ENCODE data around the gene IQCF6. TPM values are rescaled to one million over a fixed set of nuclear protein-coding genes. Genes with fewer than 3 reads are reported as not detected.

IQCF6 gene
- polyA plus RNA-seq, 1 donor (not counting 4 experiments of a cell fraction or from before 2014, with no cell fraction given) = not detected

GRCh38 chr3:51733859-51734571 lies 45.0 kb downstream of the IQCF6 start:
- no peaks in the 10 kb centered on the region for H4K20me1 ChIP-seq (ENCODE audit: control insufficient read depth, extremely low read depth, insufficient read depth, low read length)
- no peak overlapping the region for H3K27ac ChIP-seq (ENCODE audit: control insufficient read depth, insufficient read depth, low read length)
- H3K9ac ChIP-seq (ENCODE audit: control insufficient read depth, extremely low read depth, insufficient read depth, low read length) = no peak overlapping the region
- no peaks in the 10 kb centered on the region for H3K36me3 ChIP-seq (ENCODE audit: control insufficient read depth in 2 of 2, extremely low read depth in 1 of 2, insufficient read depth in 2 of 2, low read length in 2 of 2)
- no peaks in the 10 kb centered on the region for H3K79me2 ChIP-seq (ENCODE audit: control insufficient read depth, insufficient read depth, low read length)
- DNase-seq (ENCODE audit: low read depth, low spot score) (no peak), FAIRE-seq (no peak)
- H3K9me1 ChIP-seq (ENCODE audit: control insufficient read depth, extremely low read depth, insufficient read depth, low read length) = no peaks in the 10 kb centered on the region
- no peak overlapping the region for H3K4me3 ChIP-seq (ENCODE audit: control insufficient read depth in 2 of 3, extremely low read depth in 1 of 3, insufficient read depth in 2 of 3, low read depth in 1 of 3, low read length in 3 of 3)
- TF ChIP-seq EZH2 (IDR thresholded peaks at IDR 0.05; ENCODE audit: low read length) = no peak
- no peak for TF ChIP-seq CTCF (optimal IDR thresholded peaks at IDR 0.05 in 1 of 3, IDR thresholded peaks at IDR 0.05 in 1 of 3, conservative IDR thresholded peaks at IDR 0.05 in 1 of 3; ENCODE audit: extremely low read depth in 1 of 3, insufficient read depth in 2 of 3, low read length in 3 of 3)
- H3K4me1 ChIP-seq (ENCODE audit: control insufficient read depth, extremely low read depth, insufficient read depth, low read length) = peaks cover 16% of the 10 kb centered on the region
- no peak overlapping the region for H3K4me2 ChIP-seq (ENCODE audit: control insufficient read depth, extremely low read depth, insufficient read depth, low read depth, low read length)
- no peaks in the 10 kb centered on the region for H3K9me3 ChIP-seq (ENCODE audit: control insufficient read depth, low read depth, low read length)
- no peak overlapping the region for H2AFZ ChIP-seq (ENCODE audit: control insufficient read depth, low read length)
- no peaks in the 10 kb centered on the region for H3K27me3 ChIP-seq (ENCODE audit: control insufficient read depth, extremely low read depth, insufficient read depth, low read length)
- dilution Hi-C loops (cut with MboI; ENCODE audit: extremely low pct_ligation_motif_present, low sequenced_read_pairs) = loop anchor here (5.0 kb wide), 1 partner anchor 63 kb away; no protein-coding TSS in a partner anchor

GRCh38 chr3:51729042-51729633 lies 49.9 kb downstream of the IQCF6 start:
- no peak overlapping the region for H3K27ac ChIP-seq (ENCODE audit: control insufficient read depth, insufficient read depth, low read length)
- H3K79me2 ChIP-seq (ENCODE audit: control insufficient read depth, insufficient read depth, low read length) = no peaks in the 10 kb centered on the region
- H3K9ac ChIP-seq (ENCODE audit: control insufficient read depth, extremely low read depth, insufficient read depth, low read length) = no peak overlapping the region
- H3K4me3 ChIP-seq (ENCODE audit: control insufficient read depth in 2 of 3, extremely low read depth in 1 of 3, insufficient read depth in 2 of 3, low read depth in 1 of 3, low read length in 3 of 3) = no peak overlapping the region
- no peaks in the 10 kb centered on the region for H3K27me3 ChIP-seq (ENCODE audit: control insufficient read depth, extremely low read depth, insufficient read depth, low read length)
- peak overlapping the region; percentile 54 for H3K4me2 ChIP-seq (ENCODE audit: control insufficient read depth, extremely low read depth, insufficient read depth, low read depth, low read length)
- FAIRE-seq (peak; percentile 80), DNase-seq (ENCODE audit: low read depth, low spot score) (peak; percentile 54)
- dilution Hi-C loops (cut with MboI; ENCODE audit: extremely low pct_ligation_motif_present, low sequenced_read_pairs) = loop anchor here (5.0 kb wide), 1 partner anchor 48 kb away; the partner anchor contains the start of gene IQCF6
- H3K9me1 ChIP-seq (ENCODE audit: control insufficient read depth, extremely low read depth, insufficient read depth, low read length) = no peaks in the 10 kb centered on the region
- H3K36me3 ChIP-seq (ENCODE audit: control insufficient read depth in 2 of 2, extremely low read depth in 1 of 2, insufficient read depth in 2 of 2, low read length in 2 of 2) = no peaks in the 10 kb centered on the region
- H2AFZ ChIP-seq (ENCODE audit: control insufficient read depth, low read length) = peak overlapping the region; percentile 58
- TF ChIP-seq CTCF (optimal IDR thresholded peaks at IDR 0.05 in 1 of 3, IDR thresholded peaks at IDR 0.05 in 1 of 3, conservative IDR thresholded peaks at IDR 0.05 in 1 of 3; ENCODE audit: extremely low read depth in 1 of 3, insufficient read depth in 2 of 3, low read length in 3 of 3) = no peak
- TF ChIP-seq EZH2 (IDR thresholded peaks at IDR 0.05; ENCODE audit: low read length) = no peak
- H3K9me3 ChIP-seq (ENCODE audit: control insufficient read depth, low read depth, low read length) = no peaks in the 10 kb centered on the region
- peaks cover 23% of the 10 kb centered on the region for H3K4me1 ChIP-seq (ENCODE audit: control insufficient read depth, extremely low read depth, insufficient read depth, low read length)
- H4K20me1 ChIP-seq (ENCODE audit: control insufficient read depth, extremely low read depth, insufficient read depth, low read length) = no peaks in the 10 kb centered on the region

Other genes with a start within 250 kb of the IQCF6 start
- 3.5 to 6.7 TPM (median 4.2 TPM) in 3 replicates for gene RAD54L2, start 240.5 kb downstream of the IQCF6 start, polyA plus RNA-seq
- gene TEX264, start 108.0 kb downstream of the IQCF6 start, polyA plus RNA-seq = 35.8 to 52.3 TPM (median 49.7 TPM) in 3 replicates
- gene GRM2, start 72.2 kb downstream of the IQCF6 start, polyA plus RNA-seq = 0.03 to 0.07 TPM (median 0.04 TPM) in 3 replicates
- not detected in 3 replicates for gene IQCF2, start 82.4 kb upstream of the IQCF6 start, polyA plus RNA-seq
- gene IQCF5, start 96.4 kb upstream of the IQCF6 start, polyA plus RNA-seq = not detected in 3 replicates
- gene IQCF1, start 124.1 kb upstream of the IQCF6 start, polyA plus RNA-seq = 0.12 TPM in 1 of 3 replicates, not detected in the others
- gene RRP9, start 162.7 kb upstream of the IQCF6 start, polyA plus RNA-seq = 21.8 to 34.5 TPM (median 23.8 TPM) in 3 replicates
- gene PARP3, start 163.1 kb upstream of the IQCF6 start, polyA plus RNA-seq = 5.4 to 9.3 TPM (median 6.4 TPM) in 3 replicates
- not detected in 3 replicates for gene GPR62, start 176.1 kb upstream of the IQCF6 start, polyA plus RNA-seq
- 25.2 to 48.7 TPM (median 35.0 TPM) in 3 replicates for gene PCBP4, start 188.2 kb upstream of the IQCF6 start, polyA plus RNA-seq
- gene ABHD14B, start 194.8 kb upstream of the IQCF6 start, polyA plus RNA-seq = 32.8 to 57.2 TPM (median 34.7 TPM) in 3 replicates
- 6.9 to 10.6 TPM (median 7.5 TPM) in 3 replicates for gene ABHD14A, start 195.8 kb upstream of the IQCF6 start, polyA plus RNA-seq
- 71.8 to 91.8 TPM (median 76.6 TPM) in 3 replicates for gene ACY1, start 204.3 kb upstream of the IQCF6 start, polyA plus RNA-seq
- gene RPL29, start 216.7 kb upstream of the IQCF6 start, polyA plus RNA-seq = 1,648 to 2,317 TPM (median 2,262 TPM) in 3 replicates

All from keratinocyte (primary cell).